ENCODE data around the gene TBC1D14.

The TBC1D14 gene

GRCh38 chr4:6928081-6928480 lies 18.5 kb downstream of the TBC1D14 start:
- no peak for DNase-seq (ENCODE audit: low read depth in 2 of 2, low spot score in 1 of 2)

GRCh38 chr4:6929339-6929811 lies 19.7 kb downstream of the TBC1D14 start:
- DNase-seq (ENCODE audit: low read depth in 2 of 2, low spot score in 1 of 2) = no peak

- no peak for DNase-seq (ENCODE audit: low read depth in 2 of 2, low spot score in 1 of 2)
Observed at GRCh38 chr4:6929812-6930464, 20.3 kb downstream of the TBC1D14 start.

GRCh38 chr4:6932475-6932874 lies 22.8 kb downstream of the TBC1D14 start:
- no peak for DNase-seq (ENCODE audit: low read depth in 2 of 2, low spot score in 1 of 2)

- no peak for DNase-seq (ENCODE audit: low read depth in 2 of 2, low spot score in 1 of 2)
Observed at GRCh38 chr4:6932918-6933317, 23.3 kb downstream of the TBC1D14 start.

- no peak for DNase-seq (ENCODE audit: low read depth in 2 of 2, low spot score in 1 of 2)
Observed at GRCh38 chr4:6933691-6934430, 24.2 kb downstream of the TBC1D14 start.

GRCh38 chr4:6935965-6936364 lies 26.3 kb downstream of the TBC1D14 start:
- DNase-seq (ENCODE audit: low read depth in 2 of 2, low spot score in 1 of 2) = no peak

- no peak for DNase-seq (ENCODE audit: low read depth in 2 of 2, low spot score in 1 of 2)
Observed at GRCh38 chr4:6937201-6937600, 27.6 kb downstream of the TBC1D14 start.

GRCh38 chr4:6937754-6938153 lies 28.1 kb downstream of the TBC1D14 start:
- DNase-seq (ENCODE audit: low read depth in 2 of 2, low spot score in 1 of 2) = no peak

- no peak for DNase-seq (ENCODE audit: low read depth in 2 of 2, low spot score in 1 of 2)
Observed at GRCh38 chr4:6938237-6938636, 28.6 kb downstream of the TBC1D14 start.

- DNase-seq (ENCODE audit: low read depth in 2 of 2, low spot score in 1 of 2) = no peak
Observed at GRCh38 chr4:6938647-6939271, 29.1 kb downstream of the TBC1D14 start.

GRCh38 chr4:6939761-6940743 lies 30.4 kb downstream of the TBC1D14 start:
- DNase-seq (ENCODE audit: low read depth in 2 of 2, low spot score in 1 of 2) = no peak

- DNase-seq (ENCODE audit: low read depth in 2 of 2, low spot score in 1 of 2) = no peak
Observed at GRCh38 chr4:6940744-6941137, 31.1 kb downstream of the TBC1D14 start.

GRCh38 chr4:6941796-6942195 lies 32.2 kb downstream of the TBC1D14 start:
- DNase-seq (ENCODE audit: low read depth in 2 of 2, low spot score in 1 of 2) = no peak

GRCh38 chr4:6942238-6942800 lies 32.7 kb downstream of the TBC1D14 start:
- no peak for DNase-seq (ENCODE audit: low read depth in 2 of 2, low spot score in 1 of 2)

GRCh38 chr4:6943012-6943884 lies 33.6 kb downstream of the TBC1D14 start:
- no peak for DNase-seq (ENCODE audit: low read depth in 2 of 2, low spot score in 1 of 2)

- no peak for DNase-seq (ENCODE audit: low read depth in 2 of 2, low spot score in 1 of 2)
Observed at GRCh38 chr4:6943885-6944225, 34.2 kb downstream of the TBC1D14 start.

- no peak for DNase-seq (ENCODE audit: low read depth in 2 of 2, low spot score in 1 of 2)
Observed at GRCh38 chr4:6944301-6945051, 34.9 kb downstream of the TBC1D14 start.

- no peak for DNase-seq (ENCODE audit: low read depth in 2 of 2, low spot score in 1 of 2)
Observed at GRCh38 chr4:6945052-6945409, 35.4 kb downstream of the TBC1D14 start.
